HL-60 (cell line): ENCODE data around the gene LARGE2.

Experiments
- DNase-seq, 2 experiments: peaks; one replicate each; pipeline ENCODE4 v3.0.0-alpha.2; 2010 to 2020; ENCODE audit warnings: low read depth in 1 of 2, low spot score in 1 of 2
- H3K27ac ChIP-seq: fragments of 250-450 bp; sonication (Bioruptor Pico); replicated peaks from 2 replicates; pipeline ENCODE4 v1.5.1; 2020; ENCODE audit warnings: mild to moderate bottlenecking, moderate library complexity
- H3K27me3 ChIP-seq: fragments of 250-450 bp; sonication (Bioruptor Pico); 2 replicates; pipeline ENCODE4 v1.5.1; 2021; ENCODE audit warnings: mild to moderate bottlenecking, moderate library complexity; ENCODE audit not compliant: insufficient read depth, poor library complexity, severe bottlenecking
- H3K4me3 ChIP-seq: replicated peaks from 2 replicates; pipeline ENCODE4 v1.5.1; 2011; ENCODE audit warnings: mild to moderate bottlenecking, control low read depth, low read length; ENCODE audit not compliant: insufficient read depth
- GABPA ChIP-seq: IDR thresholded peaks from 2 replicates; pipeline ENCODE4 v1.6.1; 2012; ENCODE audit warnings: low read depth
- POLR2AphosphoS5 ChIP-seq: IDR thresholded peaks from 2 replicates; pipeline ENCODE4 v1.6.1; 2012; ENCODE audit warnings: low read depth
- SPI1 ChIP-seq: IDR thresholded peaks from 2 replicates; pipeline ENCODE4 v1.6.1; 2012; ENCODE audit warnings: low read depth, mild to moderate bottlenecking, borderline replicate concordance
- TF ChIP-seq, protein P1 (sequence below): IDR thresholded peaks from 2 replicates; pipeline ENCODE4 v1.6.1; 2012; ENCODE audit warnings: low read depth; ENCODE audit not compliant: insufficient replicate concordance
- TF ChIP-seq, protein P2 (sequence below): IDR thresholded peaks from one replicate; pipeline ENCODE4 v1.5.1; 2011; ENCODE audit warnings: low read length, control low read depth, inconsistent platforms; ENCODE audit not compliant: insufficient read depth

LARGE2 gene

DNA sequence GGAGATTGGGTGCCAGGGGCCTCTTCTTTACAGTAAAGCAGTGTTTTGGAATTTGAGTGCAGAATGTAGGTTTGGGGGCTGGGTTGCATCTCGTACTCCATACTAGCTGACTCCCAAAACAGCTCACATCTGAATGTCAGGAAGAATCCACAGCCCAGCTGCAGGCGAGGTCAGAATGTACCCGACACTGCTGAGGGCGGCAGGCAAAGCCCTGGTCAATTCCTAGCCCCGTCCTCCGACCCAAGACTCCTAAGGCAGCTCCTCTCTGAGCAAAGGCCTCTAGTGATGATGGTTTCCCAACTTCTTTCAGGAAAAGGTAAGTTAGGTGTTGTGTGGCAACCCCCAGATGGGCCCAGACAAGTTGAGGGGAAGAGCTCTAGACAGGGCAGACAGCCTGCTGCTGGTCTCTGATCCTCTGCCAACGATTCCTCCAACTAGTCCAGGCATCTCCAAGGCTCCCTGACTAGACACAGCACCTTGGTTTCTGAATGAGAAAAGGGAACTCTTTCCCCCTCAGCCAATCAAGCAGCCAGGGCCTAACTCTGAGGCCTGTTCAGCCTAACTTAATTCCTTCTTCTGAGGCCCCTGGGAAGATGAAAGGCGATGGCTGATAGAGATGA is 8.6 kb downstream of the LARGE2 start:
- TF ChIP-seq, protein P1, sequence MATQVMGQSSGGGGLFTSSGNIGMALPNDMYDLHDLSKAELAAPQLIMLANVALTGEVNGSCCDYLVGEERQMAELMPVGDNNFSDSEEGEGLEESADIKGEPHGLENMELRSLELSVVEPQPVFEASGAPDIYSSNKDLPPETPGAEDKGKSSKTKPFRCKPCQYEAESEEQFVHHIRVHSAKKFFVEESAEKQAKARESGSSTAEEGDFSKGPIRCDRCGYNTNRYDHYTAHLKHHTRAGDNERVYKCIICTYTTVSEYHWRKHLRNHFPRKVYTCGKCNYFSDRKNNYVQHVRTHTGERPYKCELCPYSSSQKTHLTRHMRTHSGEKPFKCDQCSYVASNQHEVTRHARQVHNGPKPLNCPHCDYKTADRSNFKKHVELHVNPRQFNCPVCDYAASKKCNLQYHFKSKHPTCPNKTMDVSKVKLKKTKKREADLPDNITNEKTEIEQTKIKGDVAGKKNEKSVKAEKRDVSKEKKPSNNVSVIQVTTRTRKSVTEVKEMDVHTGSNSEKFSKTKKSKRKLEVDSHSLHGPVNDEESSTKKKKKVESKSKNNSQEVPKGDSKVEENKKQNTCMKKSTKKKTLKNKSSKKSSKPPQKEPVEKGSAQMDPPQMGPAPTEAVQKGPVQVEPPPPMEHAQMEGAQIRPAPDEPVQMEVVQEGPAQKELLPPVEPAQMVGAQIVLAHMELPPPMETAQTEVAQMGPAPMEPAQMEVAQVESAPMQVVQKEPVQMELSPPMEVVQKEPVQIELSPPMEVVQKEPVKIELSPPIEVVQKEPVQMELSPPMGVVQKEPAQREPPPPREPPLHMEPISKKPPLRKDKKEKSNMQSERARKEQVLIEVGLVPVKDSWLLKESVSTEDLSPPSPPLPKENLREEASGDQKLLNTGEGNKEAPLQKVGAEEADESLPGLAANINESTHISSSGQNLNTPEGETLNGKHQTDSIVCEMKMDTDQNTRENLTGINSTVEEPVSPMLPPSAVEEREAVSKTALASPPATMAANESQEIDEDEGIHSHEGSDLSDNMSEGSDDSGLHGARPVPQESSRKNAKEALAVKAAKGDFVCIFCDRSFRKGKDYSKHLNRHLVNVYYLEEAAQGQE = no peak
- no peak for TF ChIP-seq POLR2AphosphoS5
- TF ChIP-seq SPI1 = no peak
- DNase-seq = no peak
- no peaks in the 10 kb centered on the region for H3K27me3 ChIP-seq
- no peak overlapping the region for H3K27ac ChIP-seq
- no peak overlapping the region for H3K4me3 ChIP-seq

DNA sequence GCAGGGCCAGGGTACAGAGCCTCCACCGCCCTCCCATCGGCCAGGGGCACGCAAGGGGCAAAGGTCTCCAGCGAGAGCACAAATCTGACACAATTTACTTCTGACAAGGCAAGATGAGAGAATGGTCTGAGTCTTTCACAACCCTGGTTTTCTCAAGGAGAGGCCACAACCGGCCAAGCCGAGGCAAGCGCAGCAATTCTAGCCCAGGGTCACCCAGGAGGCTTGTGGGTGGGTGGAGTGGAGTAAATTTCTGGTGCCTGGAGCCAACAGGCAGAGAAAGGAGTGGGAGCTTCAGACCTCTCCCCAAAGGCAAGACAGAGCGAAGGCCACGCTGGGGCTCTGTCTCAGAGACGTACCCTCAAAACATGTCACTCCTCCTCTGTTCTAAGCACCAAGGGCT is 9.3 kb downstream of the LARGE2 start:
- DNase-seq = no peak
- H3K27me3 ChIP-seq = no peaks in the 10 kb centered on the region
- H3K4me3 ChIP-seq = no peak overlapping the region
- no peak for TF ChIP-seq POLR2AphosphoS5
- TF ChIP-seq GABPA = no peak
- no peak for TF ChIP-seq SPI1
- TF ChIP-seq, protein P1 = no peak
- TF ChIP-seq, protein P2, sequence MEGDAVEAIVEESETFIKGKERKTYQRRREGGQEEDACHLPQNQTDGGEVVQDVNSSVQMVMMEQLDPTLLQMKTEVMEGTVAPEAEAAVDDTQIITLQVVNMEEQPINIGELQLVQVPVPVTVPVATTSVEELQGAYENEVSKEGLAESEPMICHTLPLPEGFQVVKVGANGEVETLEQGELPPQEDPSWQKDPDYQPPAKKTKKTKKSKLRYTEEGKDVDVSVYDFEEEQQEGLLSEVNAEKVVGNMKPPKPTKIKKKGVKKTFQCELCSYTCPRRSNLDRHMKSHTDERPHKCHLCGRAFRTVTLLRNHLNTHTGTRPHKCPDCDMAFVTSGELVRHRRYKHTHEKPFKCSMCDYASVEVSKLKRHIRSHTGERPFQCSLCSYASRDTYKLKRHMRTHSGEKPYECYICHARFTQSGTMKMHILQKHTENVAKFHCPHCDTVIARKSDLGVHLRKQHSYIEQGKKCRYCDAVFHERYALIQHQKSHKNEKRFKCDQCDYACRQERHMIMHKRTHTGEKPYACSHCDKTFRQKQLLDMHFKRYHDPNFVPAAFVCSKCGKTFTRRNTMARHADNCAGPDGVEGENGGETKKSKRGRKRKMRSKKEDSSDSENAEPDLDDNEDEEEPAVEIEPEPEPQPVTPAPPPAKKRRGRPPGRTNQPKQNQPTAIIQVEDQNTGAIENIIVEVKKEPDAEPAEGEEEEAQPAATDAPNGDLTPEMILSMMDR = no peak
- H3K27ac ChIP-seq = no peak overlapping the region

DNA sequence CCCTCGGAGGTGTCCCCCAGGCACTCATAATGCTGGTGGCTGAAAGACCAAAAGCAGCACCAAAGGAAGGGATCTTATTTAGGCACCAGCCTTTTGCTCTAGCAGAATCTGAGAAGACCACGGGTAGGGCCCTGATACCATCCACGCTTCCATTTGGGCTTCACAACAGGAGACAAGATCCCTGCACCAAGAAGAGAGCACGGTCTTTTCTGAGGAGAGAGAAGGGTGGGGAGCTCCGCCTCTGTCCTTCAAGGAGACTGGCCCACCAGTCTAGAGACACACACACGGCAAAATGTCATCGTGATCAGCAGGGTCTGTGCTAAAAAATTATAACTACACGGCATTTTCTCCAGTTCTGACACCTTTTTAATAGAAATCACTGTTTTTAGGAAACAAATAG is 9.8 kb downstream of the LARGE2 start:
- H3K27me3 ChIP-seq = no peaks in the 10 kb centered on the region
- H3K27ac ChIP-seq = no peak overlapping the region
- TF ChIP-seq POLR2AphosphoS5 (no peak), SPI1 (no peak), GABPA (no peak)
- TF ChIP-seq, protein P2 = no peak
- TF ChIP-seq, protein P1 = no peak
- DNase-seq = no peak
- H3K4me3 ChIP-seq = no peak overlapping the region
